Calu3 (cell line): ENCODE results near the gene EIF5. TPM values are rescaled to one million over a fixed set of nuclear protein-coding genes. Genes with fewer than 3 reads are reported as not detected.
A peak's percentile ranks its signal among the peaks of the same experiment; 100 is the strongest.

Source experiments
- BruUV-seq: library from RNA; stranded (reverse); fragments of 400-500 nt; replicated peaks from 2 replicates; lab custom pipeline; 2021; lab: Mats Ljungman, UMichigan
- CTCF ChIA-PET: fragments of 300-600 bp; sonication (Branson Sonifier 250); formaldehyde crosslinking; loops from one replicate; lab custom pipeline; 2022; ENCODE audit warnings: antibody characterized with exemption; lab: Charles Lee
- DNase-seq: peaks from one replicate; pipeline ENCODE4 v3.0.0; 2022
- H3K27ac Mint-ChIP-seq: one replicate; pipeline ENCODE4 v1.8.0; 2022; ENCODE audit warnings: mixed read lengths; ENCODE audit not compliant: unreplicated experiment
- H3K27me3 Mint-ChIP-seq: one replicate; pipeline ENCODE4 v1.8.0; 2022; ENCODE audit warnings: mixed read lengths; ENCODE audit not compliant: unreplicated experiment
- H3K36me3 Mint-ChIP-seq: one replicate; pipeline ENCODE4 v1.8.0; 2022; ENCODE audit warnings: mild to moderate bottlenecking, moderate library complexity, mixed read lengths; ENCODE audit not compliant: insufficient read depth, unreplicated experiment
- H3K4me1 Mint-ChIP-seq: one replicate; pipeline ENCODE4 v1.8.0; 2022; ENCODE audit warnings: mild to moderate bottlenecking, low read depth, mixed read lengths; ENCODE audit not compliant: unreplicated experiment
- H3K4me3 Mint-ChIP-seq: one replicate; pipeline ENCODE4 v1.8.0; 2022; ENCODE audit warnings: mild to moderate bottlenecking, low read depth, moderate library complexity, mixed read lengths; ENCODE audit not compliant: unreplicated experiment
- H3K9me3 Mint-ChIP-seq: one replicate; pipeline ENCODE4 v1.8.0; 2022; ENCODE audit warnings: low read depth, mixed read lengths; ENCODE audit not compliant: unreplicated experiment
- CTCF ChIP-seq: fragments of 200-600 bp; IDR thresholded peaks from one replicate; pipeline ENCODE4 v1.8.0; 2022; ENCODE audit warnings: antibody characterized with exemption; ENCODE audit not compliant: unreplicated experiment
- intact Hi-C: fragments of 100-400 bp; cut with micrococcal nuclease; formaldehyde crosslinking; loops from one replicate; pipeline ENCODE4 v1.10.0; 2022; ENCODE audit not compliant: unreplicated experiment
- total RNA-seq: library from RNA; stranded (reverse); gene quantifications from 2 replicates; pipeline ENCODE4 v1.2.3, GENCODE V29; 2022

Gene EIF5
- total RNA-seq, 1 experiment from 2014 or later, result 328 TPM

- no peak overlapping the region for H3K4me3 Mint-ChIP-seq
- TF ChIP-seq CTCF, result no peak
- no peaks in the 10 kb centered on the region for H3K36me3 Mint-ChIP-seq
- no TSS peak for BruUV-seq
- H3K27ac Mint-ChIP-seq, result peak overlapping the region; percentile 33
- no peak for DNase-seq
- no peaks in the 10 kb centered on the region for H3K9me3 Mint-ChIP-seq
- intact Hi-C loops, result no loop called here
- CTCF ChIA-PET, result no interaction called here
- no peaks in the 10 kb centered on the region for H3K4me1 Mint-ChIP-seq
- peaks cover 7% of the 10 kb centered on the region for H3K27me3 Mint-ChIP-seq
Observed at GRCh38 chr14:103302966-103303365, 31.1 kb upstream of the EIF5 start.

- no peaks in the 10 kb centered on the region for H3K36me3 Mint-ChIP-seq
- CTCF ChIA-PET, result no interaction called here
- no peak overlapping the region for H3K4me3 Mint-ChIP-seq
- H3K9me3 Mint-ChIP-seq, result no peaks in the 10 kb centered on the region
- intact Hi-C loops, result no loop called here
- TF ChIP-seq CTCF, result no peak
- no peak overlapping the region for H3K27ac Mint-ChIP-seq
- H3K27me3 Mint-ChIP-seq, result peaks cover 21% of the 10 kb centered on the region
- no peaks in the 10 kb centered on the region for H3K4me1 Mint-ChIP-seq
- no TSS peak for BruUV-seq
- no peak for DNase-seq
Observed at GRCh38 chr14:103304706-103305105, 29.3 kb upstream of the EIF5 start.

- no TSS peak for BruUV-seq
- intact Hi-C loops, result no loop called here
- Mint-ChIP-seq H3K4me1 (no peaks in the 10 kb centered on the region), H3K27me3 (peaks cover 42% of the 10 kb centered on the region), H3K27ac (no peak overlapping the region), H3K36me3 (no peaks in the 10 kb centered on the region), H3K4me3 (no peak overlapping the region), H3K9me3 (no peaks in the 10 kb centered on the region)
- no peak for TF ChIP-seq CTCF
- CTCF ChIA-PET, result no interaction called here
- DNase-seq, result no peak
Observed at GRCh38 chr14:103308717-103309616, 25.1 kb upstream of the EIF5 start.

- TF ChIP-seq CTCF, result no peak
- DNase-seq, result no peak
- Mint-ChIP-seq H3K27ac (no peak overlapping the region), H3K36me3 (no peaks in the 10 kb centered on the region), H3K4me1 (no peaks in the 10 kb centered on the region), H3K4me3 (no peak overlapping the region), H3K9me3 (no peaks in the 10 kb centered on the region), H3K27me3 (peaks cover 42% of the 10 kb centered on the region)
- CTCF ChIA-PET, result interaction anchor here (0.6 kb wide), 1 partner anchor 582 kb away, joined by 7 read pairs; no protein-coding TSS in a partner anchor
- intact Hi-C loops, result no loop called here
- no TSS peak for BruUV-seq
Observed at GRCh38 chr14:103310576-103311095, 23.4 kb upstream of the EIF5 start.
